Transverse colon (tissue), 4 donors: ENCODE data around the gene NTMT2. TPM values are rescaled to one million over a fixed set of nuclear protein-coding genes. Genes with fewer than 3 reads are reported as not detected.

Experiments used
- DNase-seq: peaks from one replicate; pipeline ENCODE4 v3.0.0-alpha.2; 2019
- H3K27ac ChIP-seq, 4 donors: fragments of 200-600 bp; sonication (generic); 2 replicates each; pipeline ENCODE4 v1.5.1; 2016 to 2018; ENCODE audit warnings: inconsistent platforms in 4 of 4
- H3K27me3 ChIP-seq: fragments of 200-600 bp; sonication (generic); 2 replicates; pipeline ENCODE4 v1.5.1; 2017; ENCODE audit warnings: inconsistent platforms
- H3K36me3 ChIP-seq, 4 donors: fragments of 200-600 bp; sonication (generic); 2 replicates each; pipeline ENCODE4 v1.5.1; 2017 to 2019; ENCODE audit warnings: inconsistent platforms in 4 of 4
- H3K4me1 ChIP-seq, 4 donors: fragments of 200-600 bp; sonication (generic); 2 replicates each; pipeline ENCODE4 v1.5.1; 2017 to 2020; ENCODE audit warnings: inconsistent platforms in 4 of 4
- H3K4me3 ChIP-seq, 4 donors: fragments of 200-600 bp; sonication (generic); 1 replicate in 1 of 4; 2 replicates in 3 of 4; pipeline versions ENCODE4 v1.5.1 to v1.6.1; 2017 to 2019; ENCODE audit warnings: inconsistent platforms in 4 of 4
- H3K9me3 ChIP-seq, 2 donors: fragments of 200-600 bp; sonication (generic); 2 replicates each; pipeline ENCODE4 v1.5.1; 2017 to 2019; ENCODE audit warnings: inconsistent platforms in 2 of 2
- EP300 ChIP-seq: sonication (generic); formaldehyde crosslinking; IDR thresholded peaks from one replicate; pipeline ENCODE4 v1.6.1; 2017; ENCODE audit warnings: antibody characterized with exemption, low read depth
- POLR2A ChIP-seq: fragments of 450-650 bp; IDR thresholded peaks from one replicate; pipeline ENCODE4 v1.6.1; 2016; ENCODE audit warnings: antibody characterized with exemption, mild to moderate bottlenecking, moderate library complexity
- POLR2AphosphoS5 ChIP-seq, 3 donors: sonication (generic); formaldehyde crosslinking; IDR thresholded peaks; one replicate each; pipeline ENCODE4 v1.6.1; 2016; ENCODE audit warnings: antibody characterized with exemption in 3 of 3
- WGBS, 2 donors: methylation state at CpG; one replicate each; pipeline ENCODE4 v1.1.5; 2018; ENCODE audit warnings: low coverage in 1 of 2; 5-methylcytosine and 5-hydroxymethylcytosine counted together
- in situ Hi-C, 4 donors: fragments of 200-750 bp; cut with MboI; loops; one replicate each; pipeline versions ENCODE4 v1.15.0 to v1.15.1; 2017; ENCODE audit warnings: low sequenced_read_pairs in 3 of 4, low pct_ligation_motif_present in 1 of 4, low pct_unique_long_range_greater_than_20kb in 1 of 4
- intact Hi-C: fragments of 100-400 bp; cut with DNase I; formaldehyde crosslinking; loops from one replicate; pipeline ENCODE4 v1.15.1; 2023; ENCODE audit warnings: low total_unique reads
- total RNA-seq, 4 donors: library from RNA; depleted of rRNA; stranded (reverse); fragments of >200 nt; gene quantifications; one replicate each; pipeline ENCODE4 v1.1.0, GENCODE V29; 2016
- TF ChIP-seq, protein P1 (sequence below), 5 experiments: fragments of 200-600 bp in 3 of 5; fragments of 450-650 bp in 2 of 5; sonication (generic) in 3 of 5; IDR thresholded peaks; 1 replicate in 2 of 5; 2 replicates in 3 of 5; pipeline ENCODE4 v1.5.1; 2016 to 2017; ENCODE audit warnings: antibody characterized with exemption in 5 of 5, inconsistent platforms in 3 of 5, mild to moderate bottlenecking in 2 of 5, moderate library complexity in 1 of 5

Gene NTMT2
- total RNA-seq, 4 donors from 2014 or later: not detected

DNA sequence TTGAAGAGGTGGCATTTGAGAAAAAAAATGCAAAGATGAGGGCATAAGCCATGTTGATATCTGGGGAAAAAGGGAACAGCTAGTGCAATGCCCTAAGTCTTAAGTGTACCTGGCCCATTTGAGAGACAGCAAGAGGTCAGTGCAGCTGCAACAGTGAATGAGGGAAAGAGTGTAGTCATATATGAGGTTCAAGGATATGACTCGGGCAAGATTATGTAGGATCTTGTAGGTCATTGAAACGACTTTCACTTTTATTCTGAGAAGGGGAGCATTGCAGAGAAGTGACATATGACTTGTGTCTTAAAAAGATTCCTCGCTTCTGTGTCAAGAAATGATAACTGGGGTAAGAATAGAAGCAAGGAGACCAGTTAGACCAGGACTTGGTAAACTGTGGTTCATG lies 31.0 kb downstream of the NTMT2 start:
- intact Hi-C loops: no loop called here
- no peak overlapping the region for H3K27ac ChIP-seq
- no peak overlapping the region for H3K4me3 ChIP-seq
- no peaks in the 10 kb centered on the region for H3K27me3 ChIP-seq
- no peak for DNase-seq
- in situ Hi-C loops: no loop called here
- H3K9me3 ChIP-seq: no peaks in the 10 kb centered on the region
- no peaks in the 10 kb centered on the region for H3K36me3 ChIP-seq
- WGBS, 2 donors: 61 to 83% methylated on average over 3 of the region's 3 CpGs
- H3K4me1 ChIP-seq: no peaks in the 10 kb centered on the region
- no peak for TF ChIP-seq POLR2A
- TF ChIP-seq POLR2AphosphoS5 (IDR thresholded peaks at IDR 0.05): no peak
- no peak for TF ChIP-seq EP300
- TF ChIP-seq, protein P1, sequence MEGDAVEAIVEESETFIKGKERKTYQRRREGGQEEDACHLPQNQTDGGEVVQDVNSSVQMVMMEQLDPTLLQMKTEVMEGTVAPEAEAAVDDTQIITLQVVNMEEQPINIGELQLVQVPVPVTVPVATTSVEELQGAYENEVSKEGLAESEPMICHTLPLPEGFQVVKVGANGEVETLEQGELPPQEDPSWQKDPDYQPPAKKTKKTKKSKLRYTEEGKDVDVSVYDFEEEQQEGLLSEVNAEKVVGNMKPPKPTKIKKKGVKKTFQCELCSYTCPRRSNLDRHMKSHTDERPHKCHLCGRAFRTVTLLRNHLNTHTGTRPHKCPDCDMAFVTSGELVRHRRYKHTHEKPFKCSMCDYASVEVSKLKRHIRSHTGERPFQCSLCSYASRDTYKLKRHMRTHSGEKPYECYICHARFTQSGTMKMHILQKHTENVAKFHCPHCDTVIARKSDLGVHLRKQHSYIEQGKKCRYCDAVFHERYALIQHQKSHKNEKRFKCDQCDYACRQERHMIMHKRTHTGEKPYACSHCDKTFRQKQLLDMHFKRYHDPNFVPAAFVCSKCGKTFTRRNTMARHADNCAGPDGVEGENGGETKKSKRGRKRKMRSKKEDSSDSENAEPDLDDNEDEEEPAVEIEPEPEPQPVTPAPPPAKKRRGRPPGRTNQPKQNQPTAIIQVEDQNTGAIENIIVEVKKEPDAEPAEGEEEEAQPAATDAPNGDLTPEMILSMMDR (IDR thresholded peaks at IDR 0.05): no peak

DNA sequence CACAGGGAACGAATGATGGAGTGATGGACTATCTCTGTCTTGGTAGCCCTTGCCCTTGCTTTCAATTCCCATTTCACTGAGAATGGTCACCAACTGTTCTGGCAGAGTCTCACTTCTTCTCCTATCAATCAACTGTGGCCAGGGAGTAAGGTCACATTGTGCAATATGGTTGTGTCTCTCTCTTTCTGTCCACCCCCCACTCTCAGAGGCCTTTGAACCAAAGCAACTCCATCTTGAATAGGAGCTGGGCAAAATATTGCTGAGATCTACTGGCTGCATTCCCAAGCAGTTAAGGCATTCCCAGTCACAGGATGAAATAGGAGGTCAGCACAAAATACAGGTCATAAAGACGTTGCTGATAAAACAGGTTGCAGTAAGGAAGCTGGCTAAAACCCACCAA lies 36.7 kb downstream of the NTMT2 start:
- in situ Hi-C loops: no loop called here
- Histone ChIP-seq H3K4me3 (no peak overlapping the region), H3K36me3 (no peaks in the 10 kb centered on the region), H3K27me3 (no peaks in the 10 kb centered on the region), H3K4me1 (no peaks in the 10 kb centered on the region), H3K27ac (no peak overlapping the region), H3K9me3 (no peaks in the 10 kb centered on the region)
- intact Hi-C loops: no loop called here
- no peak for DNase-seq
- WGBS, 2 donors: 40 to 60% methylated on average over 1 to 2 of the region's 2 CpGs
- TF ChIP-seq POLR2A (no peak), EP300 (no peak), POLR2AphosphoS5 (IDR thresholded peaks at IDR 0.05) (no peak)
- TF ChIP-seq, protein P1 (IDR thresholded peaks at IDR 0.05): no peak

DNA sequence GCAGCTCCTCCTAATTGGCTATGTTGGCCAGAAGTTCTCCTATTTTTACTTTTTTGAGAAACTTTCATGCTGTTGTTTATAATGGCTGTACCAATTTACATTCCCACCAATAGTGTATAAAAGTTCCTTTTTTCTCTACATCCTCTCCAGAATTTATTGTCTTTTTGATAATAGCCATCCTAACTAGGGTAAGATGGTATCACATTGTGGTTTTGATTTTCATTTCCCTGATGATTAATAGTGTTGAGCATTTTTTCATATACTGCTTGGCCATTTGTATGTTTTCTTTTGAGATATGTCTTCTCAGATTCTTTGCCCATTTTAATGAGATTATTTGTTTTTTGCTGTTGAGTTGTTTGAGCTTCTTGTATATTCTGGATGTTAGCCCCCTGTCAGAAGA lies 46.8 kb downstream of the NTMT2 start:
- intact Hi-C loops: no loop called here

DNA sequence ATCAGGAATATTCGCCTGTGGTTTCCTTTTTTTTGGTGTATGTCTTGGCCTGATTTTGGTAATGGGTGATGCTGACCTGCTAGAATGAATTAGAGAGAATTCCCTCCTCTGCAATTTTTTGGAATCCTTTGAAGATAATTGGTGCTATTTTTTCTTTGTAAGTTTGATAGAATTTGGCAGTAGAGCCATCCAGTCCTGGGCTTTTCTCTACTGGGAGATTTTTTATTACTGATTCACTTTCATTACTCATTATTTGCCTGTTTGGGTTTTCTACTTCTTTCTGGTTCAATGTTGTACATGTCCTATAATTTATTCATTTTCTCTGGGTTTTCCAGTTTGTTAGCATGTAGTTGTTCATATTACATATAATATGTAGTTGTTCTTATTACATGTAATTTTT lies 48.7 kb downstream of the NTMT2 start:
- Histone ChIP-seq H3K9me3 (no peaks in the 10 kb centered on the region), H3K27ac (no peak overlapping the region), H3K27me3 (no peaks in the 10 kb centered on the region), H3K4me1 (no peaks in the 10 kb centered on the region), H3K36me3 (no peaks in the 10 kb centered on the region), H3K4me3 (no peak overlapping the region)
- no peak for DNase-seq
- intact Hi-C loops: no loop called here
- in situ Hi-C loops: no loop called here
- WGBS, 2 donors: 67 to 83% methylated on average over 1 of the region's 1 CpG
- TF ChIP-seq EP300: no peak
- TF ChIP-seq POLR2A: no peak
- TF ChIP-seq POLR2AphosphoS5 (IDR thresholded peaks at IDR 0.05): no peak
- TF ChIP-seq, protein P1 (IDR thresholded peaks at IDR 0.05): no peak

More for the DNA sequence above, 46.8 kb downstream of the NTMT2 start:
- no peak overlapping the region for H3K27ac ChIP-seq
- TF ChIP-seq POLR2A (no peak), EP300 (no peak), POLR2AphosphoS5 (IDR thresholded peaks at IDR 0.05) (no peak)
- TF ChIP-seq, protein P1 (IDR thresholded peaks at IDR 0.05): no peak
- no peak for DNase-seq
- in situ Hi-C loops: no loop called here
- H3K9me3 ChIP-seq: no peaks in the 10 kb centered on the region
- no peaks in the 10 kb centered on the region for H3K27me3 ChIP-seq
- no peaks in the 10 kb centered on the region for H3K4me1 ChIP-seq
- H3K4me3 ChIP-seq: no peak overlapping the region
- H3K36me3 ChIP-seq: no peaks in the 10 kb centered on the region
